H1 (cell line): ENCODE measurements around the gene CDKN2A. TPM values are rescaled to one million over a fixed set of nuclear protein-coding genes. Genes with fewer than 3 reads are reported as not detected.

Source experiments
- CTCF ChIA-PET: fragments of 300-600 bp; sonication (Branson Sonifier 250); formaldehyde crosslinking; loops from one replicate; lab custom pipeline; 2021; ENCODE audit not compliant: partially characterized antibody; lab: Charles Lee
- POLR2A ChIA-PET: fragments of 300-600 bp; sonication (Branson Sonifier 250); formaldehyde crosslinking; loops from one replicate; lab custom pipeline; 2021; ENCODE audit warnings: inconsistent platforms; ENCODE audit not compliant: partially characterized antibody; lab: Charles Lee
- DNase-seq, 2 experiments: peaks; one replicate each; pipeline versions ENCODE4 v3.0.0 to v3.0.0-alpha.2; 2010 to 2022; ENCODE audit warnings: low spot score in 2 of 2, low read depth in 1 of 2, mixed read lengths in 1 of 2
- FAIRE-seq: peaks from 2 replicates; lab custom pipeline; 2011; peaks lifted over from hg19 to GRCh38; lab: Jason Lieb, UNC
- H2AFZ ChIP-seq: 2 replicates; pipeline ENCODE4 v1.8.1; 2012; ENCODE audit warnings: low read length, inconsistent platforms
- H2AK5ac ChIP-seq: 2 replicates; pipeline ENCODE4 v1.6.1; 2013; ENCODE audit warnings: low read depth, low read length
- H2BK120ac ChIP-seq: replicated peaks from 2 replicates; pipeline ENCODE3; 2013; ENCODE audit warnings: low read depth, low read length, inconsistent platforms
- H2BK12ac ChIP-seq: 2 replicates; pipeline ENCODE4 v1.6.1; 2013; ENCODE audit warnings: low read depth, low read length
- H2BK15ac ChIP-seq: 2 replicates; pipeline ENCODE4 v1.6.1; 2013; ENCODE audit warnings: low read length
- H2BK20ac ChIP-seq: 2 replicates; pipeline ENCODE4 v1.6.1; 2013; ENCODE audit warnings: low read length
- H2BK5ac ChIP-seq: 2 replicates; pipeline ENCODE4 v1.6.1; 2013; ENCODE audit warnings: low read depth, low read length
- H3K14ac ChIP-seq: 2 replicates; pipeline ENCODE4 v1.6.1; 2013; ENCODE audit warnings: inconsistent platforms; ENCODE audit not compliant: insufficient read length
- H3K18ac ChIP-seq: 2 replicates; pipeline ENCODE4 v1.6.1; 2013; ENCODE audit warnings: low read length; ENCODE audit errors: extremely low read depth
- H3K23ac ChIP-seq: 2 replicates; pipeline ENCODE4 v1.6.1; 2013; ENCODE audit warnings: inconsistent platforms; ENCODE audit not compliant: insufficient read length
- H3K23me2 ChIP-seq: 2 replicates; pipeline ENCODE4 v1.6.1; 2013; ENCODE audit warnings: low read depth, low read length
- H3K27ac ChIP-seq: 2 replicates; pipeline ENCODE4 v1.6.1; 2011; ENCODE audit warnings: low read depth, low read length, inconsistent platforms
- H3K27me3 ChIP-seq, 4 experiments: replicated peaks in 1 of 4; 1 replicate in 1 of 4; 2 replicates in 3 of 4; pipeline versions ENCODE4 v1.6.1 to v1.8.1; 2011 to 2013; ENCODE audit warnings: low read length in 3 of 4, mild to moderate bottlenecking in 3 of 4, inconsistent platforms in 2 of 4, mixed read lengths in 2 of 4, moderate library complexity in 1 of 4; ENCODE audit not compliant: control insufficient read depth in 3 of 4, insufficient read depth in 3 of 4; ENCODE audit errors: extremely low read depth in 1 of 4
- H3K36me3 ChIP-seq, 4 experiments: 2 replicates each; pipeline versions ENCODE4 v1.6.1 to v1.8.1; 2011 to 2013; ENCODE audit warnings: mild to moderate bottlenecking in 4 of 4, low read length in 3 of 4, moderate library complexity in 2 of 4, control low read depth in 1 of 4, inconsistent platforms in 1 of 4; ENCODE audit not compliant: insufficient read depth in 4 of 4, control insufficient read depth in 2 of 4
- H3K4ac ChIP-seq: replicated peaks from 2 replicates; pipeline ENCODE3; 2013; ENCODE audit warnings: low read length, low read depth, mixed read lengths, inconsistent platforms; ENCODE audit not compliant: insufficient read length
- H3K4me1 ChIP-seq, 4 experiments: replicated peaks in 1 of 4; 1 replicate in 1 of 4; 2 replicates in 3 of 4; pipeline versions ENCODE4 v1.6.1 to v1.8.1; 2011 to 2013; ENCODE audit warnings: low read length in 3 of 4, inconsistent platforms in 2 of 4, mixed read lengths in 1 of 4; ENCODE audit not compliant: insufficient read depth in 4 of 4, control insufficient read depth in 3 of 4
- H3K4me2 ChIP-seq, 2 experiments: 2 replicates each; pipeline versions ENCODE4 v1.6.1 to v1.8.1; 2011 to 2013; ENCODE audit warnings: low read depth in 2 of 2, low read length in 2 of 2, control low read depth in 1 of 2, inconsistent platforms in 1 of 2, mild to moderate bottlenecking in 1 of 2; ENCODE audit not compliant: insufficient read depth in 1 of 2
- H3K4me3 ChIP-seq, 4 experiments: fragments of 200-600, 300-600 bp in 1 of 4; sonication (generic), shearing (Covaris generic), sonication (Bioruptor Twin) in 1 of 4; 2 replicates each; pipeline versions ENCODE4 v1.5.1 to v1.8.1; 2011 to 2016; ENCODE audit warnings: low read length in 4 of 4, low read depth in 3 of 4, control low read depth in 2 of 4, inconsistent platforms in 2 of 4, mild to moderate bottlenecking in 2 of 4, mixed read lengths in 1 of 4, moderate library complexity in 1 of 4; ENCODE audit not compliant: insufficient read depth in 2 of 4; ENCODE audit errors: extremely low read depth in 1 of 4
- H3K56ac ChIP-seq: replicated peaks from 2 replicates; pipeline ENCODE3; 2013; ENCODE audit warnings: low read depth, mild to moderate bottlenecking, mixed read lengths, low read length, inconsistent platforms; ENCODE audit not compliant: insufficient read length
- H3K79me1 ChIP-seq: 2 replicates; pipeline ENCODE4 v1.6.1; 2013; ENCODE audit warnings: low read depth, low read length, control low read depth
- H3K79me2 ChIP-seq, 2 experiments: 2 replicates each; pipeline versions ENCODE4 v1.6.1 to v1.8.1; 2012 to 2013; ENCODE audit warnings: low read length in 2 of 2, mild to moderate bottlenecking in 2 of 2, inconsistent platforms in 1 of 2; ENCODE audit not compliant: insufficient read depth in 2 of 2, control insufficient read depth in 1 of 2
- H3K9ac ChIP-seq, 4 experiments: replicated peaks in 1 of 4; 1 replicate in 1 of 4; 2 replicates in 3 of 4; pipeline versions ENCODE4 v1.6.1 to v1.8.1; 2011 to 2013; ENCODE audit warnings: low read depth in 3 of 4, low read length in 3 of 4, control low read depth in 2 of 4, mild to moderate bottlenecking in 2 of 4, moderate library complexity in 2 of 4, inconsistent platforms in 1 of 4; ENCODE audit errors: extremely low read depth in 1 of 4
- H3K9me3 ChIP-seq, 2 experiments: 2 replicates each; pipeline versions ENCODE4 v1.6.1 to v1.8.1; 2012 to 2013; ENCODE audit warnings: mild to moderate bottlenecking in 2 of 2, moderate library complexity in 2 of 2, control low read depth in 1 of 2, inconsistent platforms in 1 of 2, low read depth in 1 of 2, low read length in 1 of 2, mixed read lengths in 1 of 2; ENCODE audit not compliant: insufficient read depth in 2 of 2
- H4K20me1 ChIP-seq, 2 experiments: replicated peaks in 1 of 2; 2 replicates each; pipeline versions ENCODE3 to v1.8.1; 2011 to 2013; ENCODE audit warnings: inconsistent platforms in 2 of 2, low read length in 2 of 2, mild to moderate bottlenecking in 1 of 2; ENCODE audit not compliant: insufficient read depth in 2 of 2, control insufficient read depth in 1 of 2
- H4K5ac ChIP-seq: 2 replicates; pipeline ENCODE4 v1.6.1; 2013; ENCODE audit warnings: low read length, low read depth, mixed read lengths, inconsistent platforms; ENCODE audit not compliant: insufficient read length
- H4K8ac ChIP-seq: 2 replicates; pipeline ENCODE4 v1.8.0; 2013; ENCODE audit warnings: mild to moderate bottlenecking, moderate library complexity, low read length, inconsistent platforms; ENCODE audit not compliant: insufficient read depth; ENCODE audit errors: extremely low read depth
- H4K91ac ChIP-seq: replicated peaks from 2 replicates; pipeline ENCODE3; 2013; ENCODE audit warnings: low read length, mixed read lengths, inconsistent platforms; ENCODE audit not compliant: insufficient read length
- RFX5 ChIP-seq: IDR thresholded peaks from 2 replicates; pipeline ENCODE4 v1.6.1; 2011; ENCODE audit warnings: low read depth, low read length, improper control_type of control experiment, borderline replicate concordance
- SUZ12 ChIP-seq: fragments of 200-600 bp; sonication (generic); IDR thresholded peaks from 2 replicates; pipeline ENCODE4 v1.6.1; 2012; ENCODE audit warnings: mild to moderate bottlenecking, inconsistent platforms, low read length, moderate library complexity, mixed read lengths
- WGBS, 2 experiments: shearing (Covaris generic) in 1 of 2; methylation state at CpG; one replicate each; pipeline versions ENCODE4 v1.1.6 to v1.1.7; 2013 to 2015; ENCODE audit warnings: low lambda C conversion rate in 2 of 2, mixed read lengths in 2 of 2, inconsistent platforms in 1 of 2, low coverage in 1 of 2, missing lambda C conversion rate in 1 of 2; ENCODE audit not compliant: insufficient replicate concordance in 2 of 2, insufficient coverage in 1 of 2, insufficient read length in 1 of 2; ENCODE audit errors: extremely low coverage in 1 of 2, missing lambda C conversion rate in 1 of 2; 5-methylcytosine and 5-hydroxymethylcytosine counted together
- polyA plus RNA-seq, 7 experiments: library from polyadenylated mRNA; depleted of rRNA in 3 of 7; stranded (reverse) in 5 of 7; unstranded in 2 of 7; fragments of >200 nt in 5 of 7; fragments of 200-250 nt in 2 of 7; gene quantifications; 1 replicate in 5 of 7; 2 replicates in 1 of 7; 4 replicates in 1 of 7; pipeline versions ENCODE4 v1.2.1 to v1.2.3, GENCODE V29; 2011 to 2013; ENCODE audit warnings: missing spikeins in 2 of 7, mixed read lengths in 2 of 7
- total RNA-seq: library from RNA; stranded (reverse); fragmentation: NEBNext Ultra II Directional; extraction: Animal tissue kit (Norgen Biotek cat#: 25700); gene quantifications from 2 replicates; pipeline ENCODE4 v1.2.1, GENCODE V29; 2021

Gene CDKN2A
- total and polyA plus RNA-seq, 2 of the 8 experiments (the other 6 are each of a cell fraction or from before 2014, with no cell fraction given) = 0.51 to 0.73 TPM

DNA sequence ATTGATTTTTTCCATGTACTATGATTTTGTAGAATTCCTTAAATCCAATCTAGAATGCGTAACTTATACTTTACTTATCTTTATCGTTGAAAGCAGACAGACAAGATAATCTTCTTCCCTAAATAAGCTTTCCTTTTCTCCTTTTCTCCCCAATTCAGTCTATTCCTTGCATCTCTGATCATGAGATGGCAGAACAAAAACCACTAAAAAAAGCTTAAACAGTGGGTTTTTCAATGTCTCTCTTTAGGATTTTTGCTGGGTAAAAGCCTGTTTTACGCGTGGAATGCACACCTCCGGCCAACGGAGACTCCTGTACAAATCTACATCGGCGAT, 14.2 kb upstream of the CDKN2A start:
- no peak overlapping the region for H3K27ac ChIP-seq
- no peak overlapping the region for H2BK12ac ChIP-seq
- H2BK15ac ChIP-seq = no peak overlapping the region
- H2BK5ac ChIP-seq = no peak overlapping the region
- H3K18ac ChIP-seq = no peak overlapping the region
- no peak overlapping the region for H2AFZ ChIP-seq
- H3K23ac ChIP-seq = no peak overlapping the region
- H2BK120ac ChIP-seq = no peak overlapping the region
- peak overlapping the region in 2 of 4 experiments; percentile 76 to 78; a peak in 4 of 8 replicates for H3K4me3 ChIP-seq
- H3K14ac ChIP-seq = no peak overlapping the region
- DNase-seq (no peak), FAIRE-seq (no peak)
- H3K27me3 ChIP-seq = peaks cover 29 to 69% (median 49%) of the 10 kb centered on the region in 4 experiments
- no peak overlapping the region for H2BK20ac ChIP-seq
- H3K36me3 ChIP-seq = no peaks in the 10 kb centered on the region; a peak in 1 of 8 replicates
- H3K4me2 ChIP-seq = peak overlapping the region; percentile 77 to 97; a peak in 3 of 4 replicates
- peaks cover 3 to 11% (median 5%) of the 10 kb centered on the region in 4 experiments; a peak in 6 of 7 replicates for H3K4me1 ChIP-seq
- H4K91ac ChIP-seq = no peak overlapping the region
- ChIA-PET POLR2A (interaction anchor here (0.6 to 2.2 kb wide), 4 partner anchors 13 to 206 kb away, joined by 4 to 10 read pairs (median 6); partner anchors contain the start of genes CDKN2A, CDKN2B-AS1 and MTAP), CTCF (interaction anchor here (0.8 to 4.1 kb wide), 40 partner anchors 9 to 449 kb away, joined by 3 to 57 read pairs (median 5); partner anchors contain the start of genes CDKN2A and CDKN2B-AS1)
- H3K9me3 ChIP-seq = no peaks in the 10 kb centered on the region
- no peak overlapping the region for H3K56ac ChIP-seq
- no peak overlapping the region for H3K4ac ChIP-seq
- H3K23me2 ChIP-seq = peaks cover 18% of the 10 kb centered on the region; the same call in 1 of the 2 replicates
- no peaks in the 10 kb centered on the region for H3K79me2 ChIP-seq
- no peak overlapping the region for H2AK5ac ChIP-seq
- WGBS, 2 experiments = 4% methylated on average over 8 of the region's 8 CpGs; no CpG with 5 or more reads in 1 of the 2 experiments
- peaks cover 0 to 13% of the 10 kb centered on the region in 2 experiments for H4K20me1 ChIP-seq
- H4K5ac ChIP-seq = no peak overlapping the region
- H3K9ac ChIP-seq = no peak overlapping the region
- peak; percentile 69; the same call in 1 of the 2 replicates for TF ChIP-seq SUZ12
- TF ChIP-seq RFX5 = no peak
- H4K8ac ChIP-seq = no peak overlapping the region
- no peaks in the 10 kb centered on the region for H3K79me1 ChIP-seq
